Psoas muscle (tissue), 8 donors: ENCODE data around the gene DACH1. TPM values are rescaled to one million over a fixed set of nuclear protein-coding genes. Genes with fewer than 3 reads are reported as not detected.

ENCODE experiments used
- ATAC-seq, 4 donors: fragments of 200-7000 bp; cut with Tn5 transposase; one replicate each; pipeline ENCODE4 v1.9.1; 2020; ENCODE audit warnings: moderate library complexity in 3 of 4, mild to moderate bottlenecking in 2 of 4
- DNase-seq, 2 donors: peaks; one replicate each; pipeline ENCODE4 v3.0.0-alpha.2; 2020
- H3K27ac ChIP-seq: fragments of 200-600 bp; one replicate; pipeline ENCODE4 v1.8.0; 2022
- H3K27me3 ChIP-seq, 3 donors: fragments of 200-600 bp in 1 of 3; one replicate each; pipeline versions ENCODE4 v1.6.1 to v1.8.0; 2013 to 2022; ENCODE audit warnings: low read length in 2 of 3, mild to moderate bottlenecking in 2 of 3, moderate library complexity in 1 of 3; ENCODE audit not compliant: insufficient read depth in 3 of 3
- H3K36me3 ChIP-seq, 2 donors: fragments of 200-600 bp in 1 of 2; one replicate each; pipeline versions ENCODE4 v1.6.1 to v1.8.0; 2013 to 2022; ENCODE audit warnings: low read depth in 1 of 2, mild to moderate bottlenecking in 1 of 2, moderate library complexity in 1 of 2; ENCODE audit not compliant: insufficient read depth in 1 of 2
- H3K4me1 ChIP-seq: fragments of 200-600 bp; one replicate; pipeline ENCODE4 v1.8.0; 2022
- H3K4me3 ChIP-seq: fragments of 200-600 bp; one replicate; pipeline ENCODE4 v1.8.0; 2022; ENCODE audit warnings: mild to moderate bottlenecking
- H3K9me3 ChIP-seq: fragments of 200-600 bp; one replicate; pipeline ENCODE4 v1.8.0; 2022
- WGBS, 3 donors: extraction: QIAGEN DNeasy Blood & Tissue Kit; methylation state at CpG; one replicate each; pipeline versions ENCODE4 v1.1.6 to v1.1.7; 2013; 5-methylcytosine and 5-hydroxymethylcytosine counted together
- intact Hi-C, 2 donors: fragments of 100-400 bp; cut with DNase I; formaldehyde crosslinking; loops; one replicate each; pipeline versions ENCODE4 v1.11.0 to v1.14.2; 2022
- polyA plus RNA-seq, 3 donors: library from polyadenylated mRNA; stranded (reverse); fragments of 200-250 nt; gene quantifications; one replicate each; pipeline ENCODE4 v1.2.3, GENCODE V29; 2013
- total RNA-seq, 4 donors: library from RNA; stranded (reverse); fragmentation: NEBNext Ultra II Directional in 2 of 4; extraction: Animal tissue kit (Norgen Biotek cat#: 25700) in 2 of 4; gene quantifications; one replicate each; pipeline versions ENCODE4 v1.2.1 to v1.2.4, GENCODE V29; 2021 to 2023
- TF ChIP-seq, protein P1 (sequence below): fragments of 200-600 bp; IDR thresholded peaks from one replicate; pipeline ENCODE4 v1.8.0; 2022; ENCODE audit warnings: antibody characterized with exemption
- donor health status: healthy with polysubstance abuse.
- donor health status: DM: no; HTN: no; CAD: no; lungs with moderate emphysema.
- donor health status: Bipolar disorder and iron deficiency.
- donor health status: healthy.
- donor health status: DM: yes; HTN: yes; CAD: no.
- donor health status: DM: no; HTN: no; CAD: no.
- donor health status: DM: no; HTN: no; CAD: no.
- donor health status: DM: yes; HTN: yes; CAD: no.

The DACH1 gene
- total and polyA plus RNA-seq, 7 donors: 0.51 to 3.6 (median 1.1) TPM

DNA sequence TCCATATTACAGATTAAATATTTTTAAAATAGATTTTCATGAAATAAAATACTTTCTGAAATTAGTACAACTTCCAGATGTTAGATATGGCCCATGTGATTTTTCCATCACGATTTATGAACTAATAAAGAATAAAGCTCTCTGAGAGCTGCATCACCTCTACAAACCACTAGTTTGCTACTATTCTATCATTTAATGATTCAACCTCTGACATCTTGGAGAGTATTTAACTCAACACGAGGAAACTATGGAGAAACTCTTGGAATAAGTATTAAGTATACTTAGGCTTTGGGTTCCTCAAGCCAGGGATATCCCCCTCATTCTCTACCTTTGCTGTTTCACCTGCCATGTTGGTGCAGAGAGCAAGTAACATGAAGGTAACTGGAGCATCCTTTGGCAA is 55.7 kb downstream of the DACH1 start:
- H3K9me3 ChIP-seq: no peaks in the 10 kb centered on the region
- TF ChIP-seq, protein P1, sequence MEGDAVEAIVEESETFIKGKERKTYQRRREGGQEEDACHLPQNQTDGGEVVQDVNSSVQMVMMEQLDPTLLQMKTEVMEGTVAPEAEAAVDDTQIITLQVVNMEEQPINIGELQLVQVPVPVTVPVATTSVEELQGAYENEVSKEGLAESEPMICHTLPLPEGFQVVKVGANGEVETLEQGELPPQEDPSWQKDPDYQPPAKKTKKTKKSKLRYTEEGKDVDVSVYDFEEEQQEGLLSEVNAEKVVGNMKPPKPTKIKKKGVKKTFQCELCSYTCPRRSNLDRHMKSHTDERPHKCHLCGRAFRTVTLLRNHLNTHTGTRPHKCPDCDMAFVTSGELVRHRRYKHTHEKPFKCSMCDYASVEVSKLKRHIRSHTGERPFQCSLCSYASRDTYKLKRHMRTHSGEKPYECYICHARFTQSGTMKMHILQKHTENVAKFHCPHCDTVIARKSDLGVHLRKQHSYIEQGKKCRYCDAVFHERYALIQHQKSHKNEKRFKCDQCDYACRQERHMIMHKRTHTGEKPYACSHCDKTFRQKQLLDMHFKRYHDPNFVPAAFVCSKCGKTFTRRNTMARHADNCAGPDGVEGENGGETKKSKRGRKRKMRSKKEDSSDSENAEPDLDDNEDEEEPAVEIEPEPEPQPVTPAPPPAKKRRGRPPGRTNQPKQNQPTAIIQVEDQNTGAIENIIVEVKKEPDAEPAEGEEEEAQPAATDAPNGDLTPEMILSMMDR: no peak
- DNase-seq (no peak), ATAC-seq (no peak)
- no peaks in the 10 kb centered on the region for H3K4me1 ChIP-seq
- intact Hi-C loops: no loop called here
- no peak overlapping the region for H3K4me3 ChIP-seq
- 61 to 67% (median 66%) methylated on average over 2 of the region's 2 CpGs for WGBS, 3 donors
- no peak overlapping the region for H3K27ac ChIP-seq
- H3K36me3 ChIP-seq: no peaks in the 10 kb centered on the region
- no peaks in the 10 kb centered on the region for H3K27me3 ChIP-seq

DNA sequence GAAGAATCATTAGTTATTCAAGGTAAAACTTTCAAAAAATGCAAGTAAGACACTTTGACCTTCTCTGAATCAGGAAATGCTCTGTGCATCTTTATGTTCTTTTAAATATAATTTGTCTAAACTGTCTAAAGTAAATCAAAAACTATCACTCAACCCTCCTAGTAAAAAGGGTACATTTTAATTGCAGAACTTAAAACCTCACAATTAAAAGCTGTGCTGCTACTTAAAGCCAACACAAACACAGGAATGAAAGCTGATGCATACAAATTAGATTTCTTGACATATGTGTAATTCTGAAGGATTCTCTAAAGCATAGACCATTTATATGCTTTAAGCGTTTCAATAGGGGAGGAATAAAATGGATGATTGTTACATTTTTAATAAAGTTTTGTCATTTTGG is 58.3 kb downstream of the DACH1 start:
- ATAC-seq (no peak), DNase-seq (no peak)
- H3K27ac ChIP-seq: no peak overlapping the region
- H3K27me3 ChIP-seq: no peaks in the 10 kb centered on the region
- no peaks in the 10 kb centered on the region for H3K9me3 ChIP-seq
- no peak overlapping the region for H3K4me3 ChIP-seq
- H3K4me1 ChIP-seq: no peaks in the 10 kb centered on the region
- TF ChIP-seq, protein P1: no peak
- H3K36me3 ChIP-seq: no peaks in the 10 kb centered on the region
- WGBS, 3 donors: 93 to 97% (median 94%) methylated on average over 1 of the region's 1 CpG
- intact Hi-C loops: no loop called here

DNA sequence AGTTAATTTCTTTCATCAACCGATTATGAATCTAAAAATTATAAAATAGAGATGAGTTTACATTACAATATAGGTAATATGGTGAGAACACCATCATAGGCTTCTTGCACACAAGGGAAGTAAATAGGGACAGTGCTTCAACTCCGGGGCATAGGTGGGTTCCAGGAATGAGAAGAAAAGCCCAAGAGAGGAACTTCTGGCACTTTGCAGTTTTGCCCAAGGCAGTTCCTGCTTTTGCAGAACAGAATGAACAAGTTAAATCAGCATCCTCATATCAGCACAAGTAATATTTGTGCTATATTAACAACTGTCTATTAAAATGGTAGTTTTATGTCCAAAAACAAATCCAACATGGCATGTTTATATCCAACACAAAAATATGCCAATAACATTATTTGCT is 60.1 kb downstream of the DACH1 start:
- Histone ChIP-seq H3K27me3 (no peaks in the 10 kb centered on the region), H3K27ac (no peak overlapping the region), H3K4me1 (no peaks in the 10 kb centered on the region), H3K36me3 (no peaks in the 10 kb centered on the region), H3K4me3 (no peak overlapping the region), H3K9me3 (no peaks in the 10 kb centered on the region)
- TF ChIP-seq, protein P1: no peak
- ATAC-seq (no peak), DNase-seq (no peak)
- intact Hi-C loops: no loop called here
- 82 to 92% (median 85%) methylated on average over 2 of the region's 2 CpGs for WGBS, 3 donors

DNA sequence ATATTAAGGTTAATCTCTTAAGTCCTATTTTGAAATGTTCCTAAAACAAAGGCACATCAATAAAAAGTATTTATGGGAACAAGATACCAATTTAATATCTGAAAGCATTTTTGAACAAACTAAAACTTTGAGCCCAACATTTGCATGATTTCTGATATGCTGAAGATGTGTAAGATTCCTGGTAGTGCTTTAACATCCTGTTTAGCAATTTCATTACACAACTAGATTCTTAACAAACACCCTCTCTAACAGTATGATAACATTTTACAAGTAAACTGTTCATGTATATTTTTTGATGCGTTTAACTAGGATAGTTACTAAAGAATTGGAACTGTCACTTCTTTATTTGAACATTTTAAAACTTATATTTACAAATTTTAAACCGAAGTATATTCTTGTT is 63.9 kb downstream of the DACH1 start:
- TF ChIP-seq, protein P1: no peak
- DNase-seq (no peak), ATAC-seq (no peak)
- no peaks in the 10 kb centered on the region for H3K4me1 ChIP-seq
- H3K27ac ChIP-seq: no peak overlapping the region
- no peaks in the 10 kb centered on the region for H3K27me3 ChIP-seq
- intact Hi-C loops: no loop called here
- no peaks in the 10 kb centered on the region for H3K9me3 ChIP-seq
- H3K36me3 ChIP-seq: no peaks in the 10 kb centered on the region
- WGBS, 3 donors: 89 to 99% (median 98%) methylated on average over 2 of the region's 2 CpGs
- H3K4me3 ChIP-seq: no peak overlapping the region

DNA sequence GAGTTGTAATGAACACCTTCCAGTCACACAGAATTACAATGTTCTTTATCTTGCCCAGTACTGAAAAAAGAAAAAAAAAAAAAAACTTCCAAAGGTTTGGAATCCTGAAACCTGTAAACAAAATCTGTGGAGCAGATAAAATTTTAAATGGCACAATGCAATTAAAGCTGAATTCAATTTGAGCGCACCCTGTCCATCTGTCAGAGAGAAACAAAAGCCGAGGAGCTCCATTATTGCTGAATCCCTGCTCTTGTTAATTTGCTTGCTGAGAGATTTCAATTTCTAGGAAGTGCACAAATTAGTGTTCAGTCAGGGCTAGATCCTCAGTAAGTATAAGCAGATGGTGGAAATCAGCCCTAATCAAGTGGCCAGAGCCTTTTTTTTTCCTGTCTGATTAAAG is 65.2 kb downstream of the DACH1 start:
- H3K27ac ChIP-seq: no peak overlapping the region
- 51 to 62% (median 62%) methylated on average over 2 of the region's 2 CpGs for WGBS, 3 donors
- no peaks in the 10 kb centered on the region for H3K4me1 ChIP-seq
- intact Hi-C loops: no loop called here
- H3K36me3 ChIP-seq: no peaks in the 10 kb centered on the region
- H3K4me3 ChIP-seq: no peak overlapping the region
- DNase-seq (no peak), ATAC-seq (no peak)
- no peaks in the 10 kb centered on the region for H3K9me3 ChIP-seq
- TF ChIP-seq, protein P1: no peak
- H3K27me3 ChIP-seq: no peaks in the 10 kb centered on the region
